HG03342 (cell line): Measurements from ENCODE around the gene MAG.

Source experiments
- ATAC-seq: cut with Tn5 transposase; IDR thresholded peaks from one replicate; pipeline ENCODE4 v1.9.1; 2021; ENCODE audit warnings: mild to moderate bottlenecking, moderate library complexity; ENCODE audit not compliant: unreplicated experiment

MAG gene

DNA sequence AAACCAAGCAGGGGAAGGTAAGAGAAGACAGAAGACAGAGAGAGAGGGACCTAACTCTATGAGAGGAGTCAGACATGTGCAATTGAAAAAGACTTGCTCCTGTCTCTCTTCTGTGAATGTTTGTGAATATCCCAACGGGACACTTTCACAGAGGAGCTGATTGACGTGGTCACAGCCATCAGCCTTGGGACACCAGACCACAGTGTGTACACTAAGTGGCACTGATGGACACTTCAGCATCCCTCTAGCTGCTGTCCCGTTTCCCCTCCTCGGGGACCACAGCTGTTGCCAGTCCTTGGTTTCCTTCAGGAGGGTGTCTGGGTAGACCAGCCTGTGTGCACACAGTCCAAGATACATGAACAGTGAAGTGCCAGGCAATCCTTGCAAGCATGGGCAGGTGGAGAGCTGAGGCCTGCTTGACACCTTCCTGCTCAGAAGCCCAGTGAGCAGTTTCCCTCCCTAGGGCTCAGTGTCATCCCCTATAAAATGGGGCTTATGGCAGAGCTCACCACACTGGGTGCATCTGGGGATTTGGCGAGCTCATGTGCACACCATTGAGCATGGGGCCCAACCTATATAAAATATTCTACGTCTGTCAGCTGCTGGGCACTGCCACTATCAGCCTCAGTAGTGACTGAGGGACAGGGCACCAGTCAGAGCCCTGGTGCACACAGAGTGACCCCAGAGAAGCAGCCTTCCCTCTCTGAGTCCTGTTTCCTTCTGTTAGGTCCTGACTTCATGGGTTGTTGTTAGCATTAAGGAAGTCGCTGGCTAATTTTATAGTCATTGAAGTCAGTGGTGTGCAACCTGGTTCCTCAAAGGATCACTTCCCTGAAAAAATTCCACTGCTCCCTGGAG is 27.5 kb upstream of the MAG start:
- ATAC-seq = no peak

GRCh38 chr19:35265126-35265899 is 26.6 kb upstream of the MAG start:
- no peak for ATAC-seq

DNA sequence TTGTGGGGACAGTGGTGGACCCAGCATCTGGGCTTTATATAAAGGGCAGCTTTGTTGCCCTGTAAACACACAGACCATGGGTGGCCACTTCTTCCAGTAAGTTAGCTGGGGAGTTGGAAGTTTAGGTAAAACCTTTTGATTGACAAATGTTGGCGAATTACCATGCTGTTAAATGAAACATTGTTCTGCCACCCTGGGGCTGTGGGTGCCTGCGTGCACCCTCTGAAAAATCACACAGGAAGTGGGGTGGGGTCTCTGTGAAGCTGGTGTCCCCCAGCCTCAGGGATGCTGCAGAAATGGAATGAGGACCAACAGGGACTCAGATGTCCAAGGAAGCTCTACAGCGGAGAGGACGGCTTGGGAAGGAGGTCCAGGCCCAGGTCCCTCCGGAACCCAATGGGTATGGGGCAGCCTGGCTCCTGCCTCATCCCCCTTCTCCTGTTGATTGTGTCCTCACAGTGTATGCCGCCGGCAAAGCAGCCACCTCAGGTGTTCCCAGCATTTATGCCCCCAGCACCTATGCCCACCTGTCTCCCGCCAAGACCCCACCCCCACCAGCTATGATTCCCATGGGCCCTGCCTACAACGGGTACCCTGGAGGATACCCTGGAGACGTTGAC is 26.0 kb upstream of the MAG start:
- no peak for ATAC-seq

DNA sequence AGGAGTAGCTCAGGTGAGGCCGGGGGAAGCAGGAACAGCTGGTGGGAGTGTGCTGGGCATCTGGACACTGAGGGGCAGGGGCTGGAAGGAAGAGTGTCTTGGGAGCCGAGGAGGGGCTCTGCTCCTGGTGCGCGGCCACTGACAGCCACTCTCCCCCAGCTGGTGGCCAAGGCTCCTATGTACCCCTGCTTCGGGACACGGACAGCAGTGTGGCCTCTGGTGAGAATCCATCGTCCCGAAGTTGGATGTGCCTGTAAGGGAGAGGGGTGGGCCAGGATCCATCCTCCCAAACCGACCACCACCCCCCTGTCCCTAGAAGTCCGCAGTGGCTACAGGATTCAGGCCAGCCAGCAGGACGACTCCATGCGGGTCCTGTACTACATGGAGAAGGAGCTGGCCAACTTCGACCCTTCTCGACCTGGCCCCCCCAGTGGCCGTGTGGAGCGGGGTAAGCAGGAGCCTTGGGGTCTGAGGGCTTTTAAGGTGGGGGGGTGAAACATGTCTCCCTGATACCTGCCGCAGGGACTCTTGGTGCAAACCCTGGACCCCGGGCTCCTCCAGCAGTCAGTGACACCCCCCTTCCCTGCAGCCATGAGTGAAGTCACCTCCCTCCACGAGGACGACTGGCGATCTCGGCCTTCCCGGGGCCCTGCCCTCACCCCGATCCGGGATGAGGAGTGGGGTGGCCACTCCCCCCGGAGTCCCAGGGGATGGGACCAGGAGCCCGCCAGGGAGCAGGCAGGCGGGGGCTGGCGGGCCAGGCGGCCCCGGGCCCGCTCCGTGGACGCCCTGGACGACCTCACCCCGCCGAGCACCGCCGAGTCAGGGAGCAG is 25.2 kb upstream of the MAG start:
- ATAC-seq = no peak

- no peak for ATAC-seq
These were observed 24.6 kb upstream of the MAG start for GRCh38 chr19:35267353-35267817.

GRCh38 chr19:35267818-35268535 is 24.0 kb upstream of the MAG start:
- ATAC-seq = peak; percentile 44

GRCh38 chr19:35268536-35269437 is 23.2 kb upstream of the MAG start, which contains the start of gene USF2:
Gene USF2 (plus strand): TSS chr19:35268962. CDS start chr19:35269102, 140 bp downstream.
- ATAC-seq = peak; percentile 23

- peak; percentile 38 for ATAC-seq
These were observed 22.4 kb upstream of the MAG start for GRCh38 chr19:35269438-35270117.

DNA sequence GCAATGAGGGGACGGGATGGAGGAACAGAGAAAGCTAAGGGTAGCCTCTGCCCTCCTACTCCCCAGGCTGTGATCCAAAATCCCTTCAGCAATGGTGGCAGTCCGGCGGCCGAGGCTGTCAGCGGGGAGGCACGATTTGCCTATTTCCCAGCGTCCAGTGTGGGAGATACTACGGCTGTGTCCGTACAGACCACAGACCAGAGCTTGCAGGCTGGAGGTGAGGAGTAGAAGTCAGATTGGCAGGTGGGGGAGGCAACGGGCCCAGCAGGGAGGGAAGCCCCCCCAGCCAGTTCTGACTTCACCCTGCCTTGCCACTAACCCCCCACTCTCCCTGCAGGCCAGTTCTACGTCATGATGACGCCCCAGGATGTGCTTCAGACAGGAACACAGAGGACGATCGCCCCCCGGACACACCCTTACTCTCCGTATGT is 21.6 kb upstream of the MAG start:
- no peak for ATAC-seq

GRCh38 chr19:35271546-35271945 is 20.4 kb upstream of the MAG start:
- ATAC-seq = no peak

- no peak for ATAC-seq
These were observed 19.7 kb upstream of the MAG start for GRCh38 chr19:35272122-35272719.

DNA sequence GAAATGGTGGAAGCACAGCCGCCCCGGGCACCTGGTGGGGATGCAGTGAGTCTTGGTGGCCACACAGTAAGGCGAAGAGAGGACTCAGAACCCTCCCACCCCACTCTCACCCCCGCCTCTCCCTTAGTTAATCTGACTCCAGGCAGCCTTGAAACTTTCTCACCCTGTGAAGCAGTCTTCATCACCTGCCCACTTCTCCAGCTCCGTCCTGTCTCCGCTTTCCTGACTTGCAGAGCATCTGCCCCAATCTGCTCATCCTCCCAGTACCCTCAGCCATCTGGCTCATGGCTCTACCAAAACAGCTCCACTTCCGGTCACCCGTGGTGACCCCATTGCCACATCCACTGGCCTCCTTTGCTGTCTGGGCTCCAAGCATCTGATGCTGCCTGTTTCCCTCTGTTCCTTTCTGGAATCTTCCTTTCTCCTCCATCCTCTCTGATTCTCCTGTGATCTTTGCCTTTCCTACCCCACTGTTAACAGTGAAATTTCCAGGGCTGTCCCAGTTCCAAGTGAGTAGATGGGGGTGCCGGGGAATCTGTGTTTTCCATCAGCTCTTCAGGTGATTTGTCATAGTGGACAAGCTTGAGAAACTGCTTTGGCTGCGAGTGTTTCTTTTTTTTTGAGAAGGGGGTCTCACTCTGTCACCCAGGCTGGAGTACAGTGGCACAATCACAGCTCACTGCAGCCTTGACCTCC is 18.9 kb upstream of the MAG start:
- ATAC-seq = no peak

- ATAC-seq = no peak
These were observed 18.2 kb upstream of the MAG start for GRCh38 chr19:35273686-35274259.

DNA sequence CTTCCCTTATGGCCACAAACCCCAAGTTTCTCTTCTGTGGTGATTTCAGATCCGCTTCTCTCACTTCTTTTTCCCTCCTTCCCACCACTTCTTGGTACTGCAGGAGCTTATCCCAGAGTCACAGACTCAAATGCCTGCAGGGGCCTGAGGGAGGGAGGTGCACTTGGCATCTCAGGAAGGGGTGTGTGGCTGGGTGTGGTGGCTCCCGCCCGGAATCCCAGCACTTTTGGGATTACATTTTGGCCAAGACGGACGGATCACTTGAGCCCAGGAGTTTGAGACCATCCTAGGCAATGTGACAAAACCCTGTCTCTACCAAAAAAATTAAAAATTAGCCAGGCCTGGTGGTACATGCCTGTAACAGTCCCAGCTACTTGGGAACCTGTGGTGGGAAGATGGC is 17.6 kb upstream of the MAG start:
- no peak for ATAC-seq

GRCh38 chr19:35276706-35277281 is 15.2 kb upstream of the MAG start:
- no peak for ATAC-seq

GRCh38 chr19:35278578-35279284 is 13.2 kb upstream of the MAG start:
- no peak for ATAC-seq
